ENCODE measurements around the gene NGEF.

Gene NGEF

GRCh38 chr2:232919141-232919540, 93.9 kb downstream of the NGEF start:
- TF ChIP-seq TAF1 (IDR thresholded peaks at IDR 0.05; ENCODE audit: borderline replicate concordance, insufficient read depth, low read length) (no peak), FOXP2 (optimal IDR thresholded peaks at IDR 0.05; ENCODE audit: borderline replicate concordance, extremely low read depth, extremely low read length, insufficient read depth) (no peak), REST (IDR thresholded peaks at IDR 0.05; ENCODE audit: insufficient read depth in 1 of 2, low read depth in 2 of 2, low read length in 2 of 2) (no peak), POLR2AphosphoS5 (IDR thresholded peaks at IDR 0.05; ENCODE audit: low read depth, low read length) (no peak), SIN3A (IDR thresholded peaks at IDR 0.05; ENCODE audit: borderline replicate concordance, insufficient read depth, low read length) (no peak)

- no peak for TF ChIP-seq TAF1 (IDR thresholded peaks at IDR 0.05; ENCODE audit: borderline replicate concordance, insufficient read depth, low read length)
- TF ChIP-seq FOXP2 (optimal IDR thresholded peaks at IDR 0.05; ENCODE audit: borderline replicate concordance, extremely low read depth, extremely low read length, insufficient read depth) = no peak
- TF ChIP-seq REST (IDR thresholded peaks at IDR 0.05; ENCODE audit: insufficient read depth in 1 of 2, low read depth in 2 of 2, low read length in 2 of 2) = no peak
- no peak for TF ChIP-seq SIN3A (IDR thresholded peaks at IDR 0.05; ENCODE audit: borderline replicate concordance, insufficient read depth, low read length)
- TF ChIP-seq POLR2AphosphoS5 (IDR thresholded peaks at IDR 0.05; ENCODE audit: low read depth, low read length) = no peak
Measured at GRCh38 chr2:232913903-232914302, 99.2 kb downstream of the NGEF start.

- TF ChIP-seq FOXP2 (optimal IDR thresholded peaks at IDR 0.05; ENCODE audit: borderline replicate concordance, extremely low read depth, extremely low read length, insufficient read depth) (no peak), SIN3A (IDR thresholded peaks at IDR 0.05; ENCODE audit: borderline replicate concordance, insufficient read depth, low read length) (no peak), REST (IDR thresholded peaks at IDR 0.05; ENCODE audit: insufficient read depth in 1 of 2, low read depth in 2 of 2, low read length in 2 of 2) (no peak), POLR2AphosphoS5 (IDR thresholded peaks at IDR 0.05; ENCODE audit: low read depth, low read length) (no peak), TAF1 (IDR thresholded peaks at IDR 0.05; ENCODE audit: borderline replicate concordance, insufficient read depth, low read length) (no peak)
Measured at GRCh38 chr2:232911712-232912277, 101.3 kb downstream of the NGEF start.

- TF ChIP-seq TAF1 (IDR thresholded peaks at IDR 0.05; ENCODE audit: borderline replicate concordance, insufficient read depth, low read length) (no peak), REST (IDR thresholded peaks at IDR 0.05; ENCODE audit: insufficient read depth in 1 of 2, low read depth in 2 of 2, low read length in 2 of 2) (no peak), POLR2AphosphoS5 (IDR thresholded peaks at IDR 0.05; ENCODE audit: low read depth, low read length) (no peak), FOXP2 (optimal IDR thresholded peaks at IDR 0.05; ENCODE audit: borderline replicate concordance, extremely low read depth, extremely low read length, insufficient read depth) (no peak)
Measured at GRCh38 chr2:232910376-232910775, 102.7 kb downstream of the NGEF start.

GRCh38 chr2:232908695-232909094, 104.4 kb downstream of the NGEF start:
- TF ChIP-seq SIN3A (IDR thresholded peaks at IDR 0.05; ENCODE audit: borderline replicate concordance, insufficient read depth, low read length) = no peak
- no peak for TF ChIP-seq REST (IDR thresholded peaks at IDR 0.05; ENCODE audit: insufficient read depth in 1 of 2, low read depth in 2 of 2, low read length in 2 of 2)
- TF ChIP-seq FOXP2 (optimal IDR thresholded peaks at IDR 0.05; ENCODE audit: borderline replicate concordance, extremely low read depth, extremely low read length, insufficient read depth) = no peak
- no peak for TF ChIP-seq POLR2AphosphoS5 (IDR thresholded peaks at IDR 0.05; ENCODE audit: low read depth, low read length)
- no peak for TF ChIP-seq TAF1 (IDR thresholded peaks at IDR 0.05; ENCODE audit: borderline replicate concordance, insufficient read depth, low read length)
